Activated CD8-positive, alpha-beta memory T cell treated with anti-CD3 and anti-CD28 coated beads, Interleukin-2, amount 50 U/mL, for 1 hour (primary cell): ENCODE results near the gene TAS1R2.
"Not testable (repeated sequence)": the region's sequence is repeated elsewhere in the genome, so short reads cannot be mapped to it uniquely, and the experiment has no call there.

Experiments
- DNase-seq: peaks from one replicate; pipeline ENCODE4 v3.0.0-alpha.2; 2020; ENCODE audit errors: extremely low read depth

TAS1R2 gene

DNA sequence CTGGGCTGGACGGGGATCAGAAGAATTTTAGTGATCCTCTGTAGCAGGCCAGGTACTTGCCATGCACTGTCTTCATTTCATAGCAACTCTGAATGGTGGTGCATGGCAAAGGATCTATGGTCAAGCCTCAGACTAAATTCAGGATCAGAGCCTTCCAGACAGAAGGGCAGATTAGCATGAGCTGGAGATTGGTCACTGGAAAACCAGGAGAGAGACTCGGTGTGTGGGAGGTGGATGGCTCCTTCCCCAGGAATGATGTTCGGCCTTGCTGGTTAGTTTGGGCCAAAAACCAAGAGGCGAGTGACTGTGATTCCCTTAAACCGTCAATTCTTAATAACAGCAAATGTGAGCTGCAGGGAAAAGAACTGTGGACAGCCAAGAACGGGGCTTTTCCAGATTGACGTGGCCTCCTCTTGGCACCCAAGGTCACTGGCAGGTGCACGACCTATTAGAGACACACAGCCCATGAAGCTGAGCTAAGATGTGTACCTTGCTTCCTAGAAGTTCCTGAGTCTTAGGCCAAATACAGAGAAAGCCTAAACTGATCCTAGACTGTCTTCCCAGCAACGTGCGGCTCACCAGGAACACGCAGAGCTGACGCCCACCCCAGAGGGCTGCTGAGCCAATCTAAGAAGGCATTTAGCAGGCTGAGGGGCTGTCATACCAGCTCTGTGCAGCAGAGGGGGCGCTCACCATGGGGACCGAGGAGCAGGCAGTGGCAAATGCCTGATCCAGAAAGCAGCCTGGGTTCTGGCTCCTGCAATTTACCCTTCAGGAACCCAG is 24.4 kb upstream of the TAS1R2 start:
- no peak for DNase-seq

DNA sequence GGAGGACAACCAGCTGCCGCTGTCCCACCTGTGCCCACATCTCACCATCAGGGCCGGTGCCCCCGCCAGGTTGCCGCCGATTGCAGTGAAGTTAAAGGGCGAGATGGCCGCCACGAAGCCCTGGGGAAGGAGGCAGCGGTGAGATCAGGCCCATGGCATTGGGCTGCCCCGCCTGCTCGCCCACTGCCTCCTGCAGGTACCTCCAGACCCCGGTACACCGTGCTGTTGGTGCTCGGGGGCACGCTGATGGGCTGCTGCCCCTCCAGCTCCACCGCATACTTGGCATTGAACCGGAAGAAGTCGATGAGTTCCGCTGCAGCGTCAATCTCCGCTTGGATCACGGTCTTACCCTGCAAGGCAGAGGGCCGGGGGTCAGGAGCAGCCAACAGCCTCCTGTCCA is 23.6 kb upstream of the TAS1R2 start:
- DNase-seq, result no peak

DNA sequence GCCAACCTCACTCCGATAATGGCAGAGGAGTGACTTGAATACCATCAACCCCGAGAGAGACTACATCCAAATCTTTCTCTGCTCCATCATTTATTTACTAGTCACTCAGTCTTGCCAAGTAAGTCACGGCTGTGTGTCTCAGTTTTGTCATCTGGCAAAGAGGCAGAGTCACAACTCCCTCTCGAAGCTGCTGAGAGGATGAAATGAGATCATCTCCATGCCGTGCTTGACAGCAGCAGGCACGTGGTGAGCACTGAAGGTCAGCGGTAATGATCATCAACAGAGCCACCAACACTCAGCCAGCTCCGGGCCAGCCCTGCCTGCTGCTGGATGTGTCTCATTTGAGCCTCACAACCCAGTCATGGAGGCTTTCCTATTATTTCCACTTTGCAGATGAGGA is 23.0 kb upstream of the TAS1R2 start:
- no peak for DNase-seq

DNA sequence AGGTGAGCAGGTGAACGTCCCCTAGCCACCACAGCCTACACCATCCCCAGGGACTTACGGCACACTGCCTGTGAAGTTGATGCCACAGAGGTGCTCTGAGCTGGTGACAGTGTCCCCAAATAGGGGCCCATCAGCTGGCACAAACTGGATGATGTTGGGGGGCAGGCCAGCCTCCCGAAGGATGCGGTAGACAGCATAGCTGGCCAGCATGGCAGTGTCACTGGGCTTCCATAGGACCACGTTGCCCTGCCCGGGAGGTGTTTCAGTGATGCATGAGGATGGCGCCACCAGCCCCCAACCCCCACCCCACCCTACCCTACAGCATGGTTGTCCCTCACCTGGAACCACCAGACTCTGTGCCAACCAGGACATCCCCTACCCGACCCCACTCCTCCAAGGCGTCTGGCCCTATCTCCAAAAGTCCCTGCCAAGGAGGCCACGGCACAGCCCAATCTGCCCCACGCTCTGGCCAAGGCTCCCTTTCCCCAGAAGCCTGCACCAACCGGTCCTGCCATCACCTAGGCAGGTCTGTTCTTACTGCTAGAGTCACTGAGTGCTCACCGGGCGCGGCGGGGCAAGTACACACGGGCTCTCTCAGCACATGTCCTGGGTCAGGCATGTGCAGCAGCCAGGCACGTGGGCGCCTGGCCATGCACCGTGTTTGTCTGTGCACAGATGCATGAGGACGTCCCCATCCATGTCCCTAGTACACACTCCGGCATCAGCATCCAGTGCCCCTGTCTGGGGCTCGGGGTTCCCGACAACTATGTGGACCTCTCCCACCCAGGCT is 22.4 kb upstream of the TAS1R2 start:
- DNase-seq, result no peak

DNA sequence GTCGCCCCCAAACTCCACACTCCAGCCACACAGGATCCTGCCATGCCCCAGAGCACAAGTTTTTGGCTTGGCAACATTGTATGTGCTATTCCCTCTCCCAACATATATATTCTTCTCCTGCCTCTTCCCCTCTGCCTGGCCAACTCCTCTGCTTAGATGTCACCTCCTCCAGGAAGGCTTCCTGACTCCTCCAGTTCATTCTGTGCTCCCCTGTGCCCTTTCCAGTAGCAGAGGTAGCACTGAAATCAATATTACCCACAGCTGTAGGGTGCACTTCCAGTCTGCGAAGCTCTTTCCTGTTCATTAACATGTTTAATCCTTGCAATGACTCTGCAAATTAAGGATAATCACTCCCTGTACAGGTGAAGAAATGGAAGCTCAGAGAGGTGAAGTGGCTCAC is 21.7 kb upstream of the TAS1R2 start:
- no peak for DNase-seq

DNA sequence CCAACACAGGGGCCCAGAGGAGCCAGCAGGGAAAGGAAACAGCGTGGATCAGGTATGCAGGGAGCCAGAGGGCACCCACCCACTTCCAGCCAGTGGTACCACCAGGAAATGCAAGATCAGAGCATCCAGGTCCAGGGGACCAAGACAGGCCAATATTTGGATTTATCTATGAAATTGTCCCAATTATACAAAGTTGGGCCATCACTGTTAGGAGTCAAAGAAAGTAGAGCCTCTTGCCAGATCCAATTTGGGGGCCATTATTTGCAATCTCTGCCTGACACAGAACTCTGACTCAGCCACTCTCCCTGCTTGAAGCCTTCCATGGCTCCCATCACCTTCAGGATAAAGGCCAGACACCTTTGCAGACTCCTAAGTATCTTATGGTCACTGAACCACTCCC is 21.1 kb upstream of the TAS1R2 start:
- DNase-seq, result no peak

DNA sequence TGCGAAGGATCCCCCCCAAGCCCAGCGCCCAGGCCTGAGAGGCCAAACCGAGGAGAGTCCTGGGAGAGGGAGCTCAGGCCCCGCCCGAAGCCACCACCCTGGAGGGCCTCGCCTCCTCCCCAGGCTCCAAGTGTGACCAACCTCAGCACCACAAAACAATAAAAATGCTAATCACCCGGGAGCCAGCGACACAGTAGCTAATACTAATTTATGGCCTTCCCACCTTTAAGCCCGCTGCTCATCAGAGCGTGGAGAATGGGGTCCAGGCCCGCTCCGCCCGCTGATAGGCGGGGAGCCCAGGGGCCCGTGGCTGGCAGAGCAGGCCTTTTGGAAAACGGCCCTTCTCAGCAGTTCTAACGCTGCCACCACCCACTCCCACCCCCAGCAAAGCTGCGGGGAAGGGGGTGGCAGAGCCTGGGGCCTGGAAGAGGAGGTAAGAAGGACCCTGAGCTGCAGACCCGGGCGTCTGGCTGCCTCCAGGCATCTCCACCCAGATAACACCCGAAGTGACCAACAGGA is 20.4 kb upstream of the TAS1R2 start:
- DNase-seq, result no peak

DNA sequence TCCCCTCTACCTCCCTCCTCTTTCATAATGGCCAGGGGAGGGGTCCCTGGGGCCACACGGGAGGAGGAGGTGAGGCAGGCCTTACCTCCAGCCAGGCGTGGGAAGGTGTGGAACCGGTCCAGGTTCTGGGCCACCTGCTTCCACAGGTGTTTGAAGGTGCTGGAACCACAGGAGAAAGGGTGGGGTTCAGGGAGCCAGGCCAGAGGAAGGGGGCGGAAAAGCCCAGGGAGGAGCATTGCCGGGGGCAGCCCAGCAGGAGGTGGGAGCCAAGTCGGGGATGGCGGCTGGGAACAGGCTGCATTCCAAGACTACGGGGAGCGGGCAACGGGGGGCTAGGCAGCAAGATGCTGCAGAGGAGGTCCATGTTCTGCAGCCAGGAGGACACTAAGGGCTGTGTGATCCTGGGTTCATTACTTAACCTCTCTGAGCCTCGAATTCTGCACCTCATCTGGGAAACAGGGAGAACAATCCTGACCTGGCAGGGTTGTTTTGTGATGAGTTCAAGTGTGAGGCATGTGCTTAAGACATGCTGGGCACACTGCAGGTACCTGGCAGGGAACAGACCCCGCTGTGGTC is 19.8 kb upstream of the TAS1R2 start:
- DNase-seq, result no peak

DNA sequence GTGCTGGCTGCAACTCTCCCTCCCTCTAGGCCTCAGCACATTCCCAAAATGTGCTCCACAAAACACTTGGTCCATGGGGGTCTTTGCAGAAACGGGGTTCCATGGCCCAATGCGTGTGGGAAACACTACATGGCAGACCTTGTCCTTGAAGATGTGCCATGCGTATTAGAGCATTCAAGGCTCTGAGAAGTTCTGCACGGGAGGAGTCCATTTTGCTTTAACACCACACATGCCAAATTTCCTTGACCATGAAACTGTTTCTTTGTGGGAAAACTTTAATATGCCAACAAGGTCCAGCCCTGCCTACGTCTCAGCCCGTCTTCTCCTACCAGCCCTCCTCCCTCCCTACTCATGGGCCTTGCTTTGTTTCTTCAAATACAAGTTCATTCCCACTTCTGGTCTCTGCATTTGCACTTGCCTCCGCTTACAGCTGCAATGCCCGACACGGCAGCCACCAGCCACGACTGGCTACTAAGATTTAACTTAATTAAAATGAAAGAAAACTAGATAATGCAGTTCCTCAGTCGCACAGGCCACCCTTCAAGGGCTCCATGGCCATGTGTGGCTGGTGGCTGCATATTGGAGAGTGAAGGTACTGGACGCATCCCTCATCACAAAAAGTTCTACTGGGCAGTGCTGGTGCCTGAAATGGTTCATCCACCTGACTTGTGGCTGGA is 19.2 kb upstream of the TAS1R2 start:
- no peak for DNase-seq

DNA sequence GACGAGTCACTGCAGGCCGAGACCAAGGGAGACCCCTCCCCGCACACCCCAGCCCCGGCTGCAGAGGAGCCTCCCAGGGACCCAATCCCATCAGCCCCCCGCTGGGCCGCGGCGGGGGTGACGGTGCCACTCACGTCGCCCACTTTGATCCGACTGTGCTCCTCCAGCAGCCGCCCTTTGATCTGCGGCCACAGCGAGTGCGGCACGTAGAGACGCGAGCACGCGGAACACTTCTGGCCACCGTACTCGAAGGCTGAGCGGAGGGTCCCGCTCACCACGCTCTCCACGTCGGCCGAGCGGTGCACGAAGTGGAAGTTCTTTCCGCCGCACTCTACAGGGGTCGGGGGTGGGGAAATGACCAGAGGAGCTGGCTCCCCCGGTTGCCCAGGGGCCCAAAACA is 17.8 kb upstream of the TAS1R2 start:
- DNase-seq, result no peak

DNA sequence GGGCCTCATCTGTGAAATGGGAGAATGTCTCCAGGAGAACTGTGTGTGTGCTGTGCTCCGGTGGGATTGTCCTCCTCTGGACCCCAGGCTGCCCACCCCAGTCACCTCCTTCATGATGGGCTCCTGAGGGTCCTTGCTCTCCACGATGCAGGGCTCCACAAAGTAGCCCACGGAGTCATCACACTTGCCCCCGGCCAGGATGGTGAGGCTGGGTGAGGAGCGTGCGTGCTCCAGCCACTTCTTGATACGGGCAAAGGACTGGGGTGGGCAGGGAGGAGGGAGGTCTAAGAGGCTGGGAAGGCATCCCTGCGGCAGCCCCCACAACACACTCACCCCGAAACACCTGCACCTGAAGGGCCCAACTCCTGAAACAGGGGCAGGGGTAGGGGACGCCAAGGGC is 16.8 kb upstream of the TAS1R2 start:
- DNase-seq, result no peak

DNA sequence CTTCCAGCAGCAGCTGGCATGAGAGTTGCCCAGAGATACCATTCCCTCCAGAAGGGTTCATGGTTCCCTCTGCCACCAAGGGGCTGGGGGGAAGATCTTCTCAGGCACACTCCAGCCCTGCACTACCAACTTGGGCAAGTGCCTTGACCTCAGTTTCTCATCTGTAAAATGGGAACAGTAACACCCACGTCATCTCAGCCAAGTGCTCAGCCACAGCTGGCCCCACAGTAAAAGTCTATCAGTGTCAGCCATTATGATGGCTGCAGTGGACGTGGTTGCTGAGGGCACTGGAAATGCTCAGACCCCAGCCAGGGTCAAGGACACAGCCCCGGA is 16.3 kb upstream of the TAS1R2 start:
- no peak for DNase-seq

DNA sequence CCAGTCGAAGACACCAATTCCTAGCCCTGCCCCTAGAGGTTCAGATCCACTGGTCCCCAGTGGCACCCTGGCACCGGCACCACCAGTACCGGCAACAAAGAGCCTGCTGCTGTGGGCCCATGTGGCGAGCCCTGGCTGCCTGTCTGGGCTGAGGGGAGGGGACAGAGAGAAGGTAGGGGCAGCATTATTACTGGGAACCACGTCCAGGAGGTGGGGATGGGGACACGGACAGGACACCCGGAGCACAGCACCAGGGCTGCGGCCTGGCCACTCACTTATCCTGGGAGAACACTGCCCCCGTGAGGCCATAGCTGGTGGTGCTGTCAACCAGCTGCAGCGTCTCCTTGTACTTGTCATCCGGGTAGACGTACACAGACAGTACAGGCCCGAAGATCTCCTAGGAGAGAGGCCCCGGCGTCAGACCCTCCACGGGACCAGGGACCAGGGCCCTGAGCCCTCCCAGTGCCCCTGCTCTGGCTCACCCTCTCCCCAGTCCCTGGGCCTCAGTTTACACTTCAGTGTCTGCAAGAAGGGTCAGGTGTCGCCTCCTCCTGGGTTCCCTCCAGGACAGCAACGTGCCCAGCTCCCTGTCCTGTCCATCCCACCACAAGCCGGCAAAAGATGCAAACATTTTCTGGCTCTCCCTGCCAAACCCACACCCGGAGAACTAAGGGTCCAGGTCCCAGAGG is 15.8 kb upstream of the TAS1R2 start:
- peak; percentile 16 for DNase-seq

DNA sequence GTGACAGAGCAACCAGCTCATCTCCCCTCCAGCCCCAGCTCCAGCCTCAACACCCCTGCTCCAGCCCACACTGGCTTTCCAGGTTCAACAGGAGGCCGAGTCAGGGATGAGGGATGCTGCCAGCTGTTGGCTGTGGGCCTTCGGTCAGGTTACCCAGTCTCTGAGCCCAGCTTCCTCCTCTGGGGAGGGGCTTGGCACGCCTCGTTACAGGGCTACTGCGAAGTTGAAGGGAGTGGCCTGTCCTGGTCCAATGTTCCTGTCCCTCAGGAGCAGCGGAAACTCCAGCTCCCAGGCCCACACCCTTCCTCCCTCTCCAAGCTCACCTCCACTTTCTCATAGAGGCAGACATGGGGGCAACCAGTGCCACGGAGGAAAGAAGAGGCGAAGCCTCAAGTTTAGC is 15.1 kb upstream of the TAS1R2 start:
- DNase-seq, result no peak

DNA sequence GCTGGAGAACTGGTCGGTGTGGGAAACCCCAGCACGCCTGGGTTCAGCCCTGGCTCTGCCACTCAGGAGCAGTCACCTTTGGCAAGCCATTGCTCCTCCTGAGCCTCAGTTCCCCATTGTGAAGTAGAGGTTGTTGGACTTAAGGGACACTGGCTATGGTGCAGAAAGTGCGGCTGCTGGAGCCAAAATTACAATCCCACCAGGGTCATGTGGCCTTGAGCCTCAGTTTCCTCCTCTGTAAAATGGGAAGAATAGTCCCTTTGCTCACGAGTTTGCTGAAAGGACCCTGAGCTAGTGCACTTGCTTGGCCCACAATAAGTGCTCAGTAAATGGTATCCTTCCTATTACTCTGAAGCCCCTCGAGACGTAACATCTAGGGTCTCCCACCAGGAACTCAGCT is 14.6 kb upstream of the TAS1R2 start:
- no peak for DNase-seq

DNA sequence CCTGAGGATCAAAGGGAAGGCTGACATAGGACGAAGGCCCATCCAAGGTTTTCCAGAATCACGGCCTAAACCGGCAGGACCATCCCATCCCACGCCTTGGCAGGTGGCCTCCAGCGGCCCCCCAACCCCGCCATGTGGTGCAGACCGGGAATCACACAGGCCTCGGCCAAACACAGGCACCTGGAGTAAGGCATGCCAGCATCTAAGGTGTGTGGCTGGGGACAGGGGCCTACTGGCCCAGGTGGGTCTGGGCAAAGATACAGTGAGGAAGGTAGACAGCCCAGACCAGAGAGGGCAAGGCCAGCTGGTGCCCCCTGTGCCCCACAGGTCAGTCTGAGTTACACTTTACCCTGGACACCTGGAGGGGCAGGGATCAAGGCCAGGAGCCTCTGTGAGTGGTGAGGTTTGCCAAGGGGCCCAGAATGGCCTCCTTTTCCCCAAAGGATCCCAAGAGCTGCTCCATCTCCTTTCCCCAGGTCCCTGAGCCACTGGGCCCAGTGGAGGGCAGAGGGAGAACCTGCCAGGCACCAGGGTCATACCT is 12.7 kb upstream of the TAS1R2 start:
- no peak for DNase-seq

DNA sequence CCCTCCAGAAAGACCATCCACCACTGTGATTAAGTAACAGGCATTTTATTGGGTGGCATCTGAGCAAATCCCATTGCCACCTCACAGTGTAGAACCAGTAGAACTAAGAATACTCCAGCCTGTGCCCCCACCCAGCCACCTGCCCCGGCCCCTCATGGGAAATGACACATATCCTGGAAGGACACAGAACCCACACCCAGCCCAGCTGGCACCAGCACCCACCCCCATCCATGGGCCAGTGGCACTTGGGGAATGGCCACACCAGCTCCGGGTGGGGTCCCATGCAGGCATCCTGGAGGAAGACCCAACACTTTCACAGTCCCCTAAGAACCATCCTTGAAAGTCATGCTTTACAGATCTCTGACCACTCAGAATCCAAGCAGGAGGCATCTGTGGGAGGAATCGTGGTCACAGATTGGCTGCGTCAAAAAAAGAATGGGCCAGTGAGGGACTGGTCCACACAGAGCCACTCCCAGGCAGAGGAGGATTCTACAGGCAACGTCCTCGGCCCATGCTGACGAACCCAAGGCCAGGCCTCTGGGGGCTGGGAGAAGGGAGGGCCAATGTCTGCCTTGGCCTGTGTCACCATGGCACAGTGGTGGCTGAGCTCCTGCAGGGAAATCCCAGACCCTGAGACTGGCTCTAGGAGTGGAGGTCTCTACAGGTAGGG is 12.1 kb upstream of the TAS1R2 start:
- DNase-seq, result no peak

DNA sequence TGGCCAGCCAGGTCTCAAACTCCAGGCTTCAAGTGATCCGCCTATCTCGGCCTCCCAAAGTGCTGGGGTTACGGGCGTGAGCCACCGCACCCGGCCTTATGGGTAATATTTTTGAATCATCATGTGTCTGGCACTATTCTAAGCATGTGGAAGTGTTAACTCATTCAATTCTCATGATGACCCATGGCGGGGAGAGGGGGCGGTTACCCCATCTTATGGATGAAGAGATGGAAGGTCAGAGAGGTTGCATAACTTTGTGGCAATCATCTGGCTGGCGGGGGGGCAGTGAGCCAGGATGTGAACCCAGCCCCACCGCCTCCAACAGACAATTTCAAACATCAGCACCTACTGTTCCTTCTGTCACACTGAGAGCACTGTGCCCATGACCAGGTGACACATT is 11.5 kb upstream of the TAS1R2 start:
- no peak for DNase-seq

DNA sequence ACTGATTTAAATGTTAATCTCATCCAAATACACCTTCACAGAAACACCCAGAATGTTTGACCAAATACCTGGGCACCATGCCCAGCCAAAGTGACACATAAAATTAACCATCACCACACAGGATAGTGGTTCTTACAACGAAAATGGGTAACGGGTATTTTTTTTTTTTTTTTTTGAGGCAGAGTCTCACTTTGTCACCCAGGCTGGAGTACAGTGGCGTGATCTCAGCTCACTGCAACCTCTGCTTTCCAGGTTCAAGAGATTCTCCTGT is 11.1 kb upstream of the TAS1R2 start:
- DNase-seq, result not testable (repeated sequence)

DNA sequence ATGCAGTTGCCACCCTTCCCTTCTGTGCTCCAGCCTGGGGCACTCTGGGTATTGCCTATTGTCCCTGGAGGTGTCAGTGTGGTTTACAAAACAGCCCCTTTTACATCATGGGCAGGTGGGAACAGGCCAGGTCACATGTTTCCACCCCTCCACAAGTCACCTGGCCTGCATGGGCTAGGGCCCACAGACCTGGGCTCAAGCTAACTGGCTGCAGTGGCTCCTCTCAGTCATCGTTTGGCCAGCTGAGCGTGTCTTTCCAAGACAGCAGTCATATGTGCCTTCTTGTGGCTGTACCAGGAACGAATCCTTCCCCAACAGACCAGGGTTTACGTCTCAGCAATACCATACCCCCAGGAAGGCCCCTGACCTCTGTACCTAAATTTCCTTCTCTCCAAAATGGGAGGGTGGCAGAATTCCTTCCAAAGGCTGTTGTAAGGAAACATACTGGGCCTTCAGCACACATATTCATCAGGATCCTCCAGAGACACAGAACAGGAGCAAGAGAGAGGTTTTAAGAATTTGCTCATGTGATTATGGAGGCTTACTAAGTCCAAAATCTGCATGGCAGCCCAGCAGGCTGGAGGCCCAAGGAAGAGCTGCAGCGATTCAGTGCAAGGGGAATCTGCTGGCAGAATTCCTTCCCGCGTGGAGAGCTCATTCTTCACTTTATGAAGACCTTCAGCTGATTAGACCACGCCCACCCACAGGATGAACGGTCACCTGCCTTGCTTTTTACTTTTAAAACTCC is 10.6 kb upstream of the TAS1R2 start:
- DNase-seq, result no peak
